HepG2 (cell line): ENCODE measurements around the gene ODR4. TPM values are rescaled to one million over a fixed set of nuclear protein-coding genes. Genes with fewer than 3 reads are reported as not detected.

Source experiments
- ADNP ChIP-seq: sonication (generic); formaldehyde crosslinking; IDR thresholded peaks from 2 replicates; pipeline ENCODE4 v1.4.0; 2020; ENCODE audit warnings: missing genetic modification reagents
- ARID2 ChIP-seq: sonication (generic); formaldehyde crosslinking; IDR thresholded peaks from 2 replicates; pipeline ENCODE4 v1.8.1; 2022; ENCODE audit warnings: mild to moderate bottlenecking, missing genetic modification reagents, borderline replicate concordance
- ATAD3A ChIP-seq: sonication (generic); formaldehyde crosslinking; IDR thresholded peaks from 2 replicates; pipeline ENCODE4 v1.4.0; 2020; ENCODE audit warnings: missing genetic modification reagents
- IKZF1 ChIP-seq: fragments of 450-650 bp; IDR thresholded peaks from 2 replicates; pipeline ENCODE4 v1.7.1; 2016
- ISL2 ChIP-seq: sonication (generic); formaldehyde crosslinking; IDR thresholded peaks from 2 replicates; pipeline ENCODE4 v1.5.0; 2020; ENCODE audit warnings: missing genetic modification reagents
- MAF1 ChIP-seq: sonication (generic); formaldehyde crosslinking; IDR thresholded peaks from 2 replicates; pipeline ENCODE4 v1.5.0; 2020; ENCODE audit warnings: missing genetic modification reagents, borderline replicate concordance
- MTA3 ChIP-seq: sonication (generic); formaldehyde crosslinking; IDR thresholded peaks from 2 replicates; pipeline ENCODE4 v1.4.0; 2020; ENCODE audit warnings: missing genetic modification reagents
- PHB2 ChIP-seq: fragments of 450-650 bp; IDR thresholded peaks from 2 replicates; pipeline ENCODE4 v1.6.1; 2018; ENCODE audit not compliant: partially characterized antibody
- PHF8 ChIP-seq: sonication (generic); formaldehyde crosslinking; IDR thresholded peaks from 2 replicates; pipeline ENCODE4 v1.5.0; 2020; ENCODE audit warnings: missing genetic modification reagents
- PITX1 ChIP-seq: sonication (generic); formaldehyde crosslinking; IDR thresholded peaks from 2 replicates; pipeline ENCODE4 v1.5.1; 2020; ENCODE audit warnings: mild to moderate bottlenecking, missing genetic modification reagents
- POGZ ChIP-seq: sonication (generic); formaldehyde crosslinking; IDR thresholded peaks from 2 replicates; pipeline ENCODE4 v1.4.0; 2020; ENCODE audit warnings: mild to moderate bottlenecking, missing genetic modification reagents
- SPEN ChIP-seq: sonication (generic); formaldehyde crosslinking; IDR thresholded peaks from 2 replicates; pipeline ENCODE4 v1.5.1; 2020; ENCODE audit warnings: low read depth, mild to moderate bottlenecking, missing genetic modification reagents
- THYN1 ChIP-seq: sonication (generic); formaldehyde crosslinking; IDR thresholded peaks from 2 replicates; pipeline ENCODE4 v1.8.1; 2023; ENCODE audit warnings: low read depth, mild to moderate bottlenecking, moderate library complexity, missing genetic modification reagents, borderline replicate concordance
- ZFP90 ChIP-seq: sonication (generic); formaldehyde crosslinking; IDR thresholded peaks from 2 replicates; pipeline ENCODE4 v1.8.0; 2022; ENCODE audit warnings: missing genetic modification reagents, mild to moderate bottlenecking, inconsistent platforms, borderline replicate concordance
- ZNF292 ChIP-seq: sonication (generic); formaldehyde crosslinking; IDR thresholded peaks from 2 replicates; pipeline ENCODE4 v1.8.1; 2022; ENCODE audit warnings: mild to moderate bottlenecking, low read depth, missing genetic modification reagents, borderline replicate concordance
- ZNF670 ChIP-seq: sonication (generic); formaldehyde crosslinking; IDR thresholded peaks from 2 replicates; pipeline ENCODE4 v1.8.0; 2022; ENCODE audit warnings: mild to moderate bottlenecking, missing genetic modification reagents, borderline replicate concordance
- ZNF709 ChIP-seq: sonication (generic); formaldehyde crosslinking; IDR thresholded peaks from 2 replicates; pipeline ENCODE4 v1.5.0; 2020; ENCODE audit warnings: mild to moderate bottlenecking, missing genetic modification reagents
- ZNF746 ChIP-seq: sonication (generic); formaldehyde crosslinking; IDR thresholded peaks from 2 replicates; pipeline ENCODE4 v1.8.0; 2022; ENCODE audit warnings: mild to moderate bottlenecking, missing genetic modification reagents
- ZNF784 ChIP-seq: sonication (generic); formaldehyde crosslinking; IDR thresholded peaks from 2 replicates; pipeline ENCODE4 v1.5.1; 2020; ENCODE audit warnings: missing genetic modification reagents, mild to moderate bottlenecking, borderline replicate concordance
- polyA plus RNA-seq, 8 experiments: library from polyadenylated mRNA; depleted of rRNA in 3 of 8; stranded (reverse) in 7 of 8; unstranded in 1 of 8; fragments of >200 nt; fragmentation: Illumina TruSeq in 4 of 8; extraction: Trizol in 4 of 8; gene quantifications; 2 replicates each; pipeline versions ENCODE4 v1.2.1 to v1.2.3, GENCODE V29; 2011 to 2016; ENCODE audit warnings: low read depth in 4 of 8, missing spikeins in 1 of 8, mixed read lengths in 1 of 8; ENCODE audit not compliant: insufficient read depth in 1 of 8
- total RNA-seq, 5 experiments: library from RNA; depleted of rRNA; stranded (reverse); fragments of >200 nt; fragmentation: Illumina TruSeq; extraction: Trizol; gene quantifications; 2 replicates each; pipeline ENCODE4 v1.2.3, GENCODE V29; 2016; ENCODE audit warnings: low read depth in 1 of 5
- TF ChIP-seq, protein P1 (sequence below): sonication (generic); formaldehyde crosslinking; IDR thresholded peaks from 2 replicates; pipeline ENCODE4 v1.5.1; 2020; ENCODE audit warnings: mild to moderate bottlenecking, moderate library complexity, missing genetic modification reagents

ODR4 gene
- total and polyA plus RNA-seq, 2 of the 13 experiments (the other 11 are each of a cell fraction or from before 2014, with no cell fraction given), result 16.3 to 22.0 TPM

DNA sequence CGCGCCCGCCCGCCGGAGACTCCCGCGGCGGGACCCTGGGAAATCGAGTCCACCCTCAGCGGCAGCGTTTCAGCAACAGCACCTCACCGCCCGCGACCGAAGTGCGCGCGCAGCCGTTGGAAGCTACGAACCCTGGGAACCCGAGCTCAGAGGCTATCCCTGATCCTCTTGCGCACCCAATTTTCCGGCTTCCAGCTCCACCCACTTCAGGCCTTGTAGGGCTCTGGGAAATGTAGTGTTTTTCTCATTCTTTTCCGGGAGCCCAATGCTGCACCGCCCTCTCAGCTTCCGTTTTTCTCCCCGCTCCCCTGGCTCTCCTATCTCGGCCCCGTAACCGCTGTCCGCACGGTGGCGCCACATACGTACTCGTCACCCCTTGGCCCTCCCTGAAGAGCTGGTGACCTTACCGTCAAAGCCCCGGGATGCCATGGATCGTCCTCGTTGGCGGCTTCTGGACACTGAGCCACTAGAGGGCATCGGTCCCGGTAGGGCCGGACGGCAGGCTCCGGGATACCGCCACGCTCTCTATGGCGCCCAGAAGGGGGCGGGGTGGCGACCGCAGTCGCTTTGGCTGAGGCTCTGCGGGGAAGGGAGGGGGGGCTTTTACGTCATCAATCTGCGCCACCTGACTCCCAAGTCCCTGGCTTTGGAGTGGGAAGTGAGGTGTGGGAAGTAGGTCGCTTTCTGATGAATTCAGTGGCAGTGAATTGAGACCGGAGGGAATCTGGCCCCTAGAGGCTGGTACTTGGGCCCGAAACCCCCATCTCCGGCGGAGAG lies at the start of gene ODR4, which contains the start of gene TPR (continued):
- TF ChIP-seq, protein P1, sequence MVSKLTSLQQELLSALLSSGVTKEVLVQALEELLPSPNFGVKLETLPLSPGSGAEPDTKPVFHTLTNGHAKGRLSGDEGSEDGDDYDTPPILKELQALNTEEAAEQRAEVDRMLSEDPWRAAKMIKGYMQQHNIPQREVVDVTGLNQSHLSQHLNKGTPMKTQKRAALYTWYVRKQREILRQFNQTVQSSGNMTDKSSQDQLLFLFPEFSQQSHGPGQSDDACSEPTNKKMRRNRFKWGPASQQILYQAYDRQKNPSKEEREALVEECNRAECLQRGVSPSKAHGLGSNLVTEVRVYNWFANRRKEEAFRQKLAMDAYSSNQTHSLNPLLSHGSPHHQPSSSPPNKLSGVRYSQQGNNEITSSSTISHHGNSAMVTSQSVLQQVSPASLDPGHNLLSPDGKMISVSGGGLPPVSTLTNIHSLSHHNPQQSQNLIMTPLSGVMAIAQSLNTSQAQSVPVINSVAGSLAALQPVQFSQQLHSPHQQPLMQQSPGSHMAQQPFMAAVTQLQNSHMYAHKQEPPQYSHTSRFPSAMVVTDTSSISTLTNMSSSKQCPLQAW (CRISPR knock-in tag), result peak; percentile 76
- TF ChIP-seq ARID2 (peak; percentile 90; the same call in 1 of the 2 replicates), MAF1 (no peak), ZNF746 (CRISPR knock-in tag) (peak; percentile 15; the same call in 1 of the 2 replicates), POGZ (CRISPR knock-in tag) (peak; percentile 93), ZFP90 (peak; percentile 97), IKZF1 (no peak), ZNF292 (CRISPR knock-in tag) (no peak), ZNF784 (no peak), ATAD3A (no peak), SPEN (CRISPR knock-in tag) (peak; percentile 83), PHB2 (no peak), PHF8 (CRISPR knock-in tag) (peak; percentile 85), ZNF709 (CRISPR knock-in tag) (0 out of 2 replicates have a peak, but pooled peaks have one; percentile 23), ISL2 (CRISPR knock-in tag) (0 out of 2 replicates have a peak, but pooled peaks have one; percentile 2), ADNP (CRISPR knock-in tag) (no peak), MTA3 (CRISPR knock-in tag) (no peak), THYN1 (CRISPR knock-in tag) (no peak), ZNF670 (CRISPR knock-in tag) (peak; percentile 21; the same call in 1 of the 2 replicates), PITX1 (CRISPR knock-in tag) (peak; percentile 46)
